OCI-LY1 (cell line): ENCODE measurements around the gene ST6GALNAC6.

ENCODE experiments used
- EZH2 ChIP-seq: fragments of 200-600 bp; sonication (generic), shearing (Covaris generic); IDR thresholded peaks from 2 replicates; pipeline ENCODE4 v1.8.0; 2017; ENCODE audit warnings: borderline replicate concordance, mixed run types, mild to moderate bottlenecking, antibody characterized with exemption, low read length, moderate library complexity, mixed read lengths
- TF ChIP-seq, protein P1 (sequence below): fragments of 200-600 bp; sonication (generic), shearing (Covaris generic); IDR thresholded peaks from 2 replicates; pipeline ENCODE4 v1.5.1; 2017; ENCODE audit warnings: mild to moderate bottlenecking, antibody characterized with exemption, low read length, moderate library complexity, mixed read lengths

DNA sequence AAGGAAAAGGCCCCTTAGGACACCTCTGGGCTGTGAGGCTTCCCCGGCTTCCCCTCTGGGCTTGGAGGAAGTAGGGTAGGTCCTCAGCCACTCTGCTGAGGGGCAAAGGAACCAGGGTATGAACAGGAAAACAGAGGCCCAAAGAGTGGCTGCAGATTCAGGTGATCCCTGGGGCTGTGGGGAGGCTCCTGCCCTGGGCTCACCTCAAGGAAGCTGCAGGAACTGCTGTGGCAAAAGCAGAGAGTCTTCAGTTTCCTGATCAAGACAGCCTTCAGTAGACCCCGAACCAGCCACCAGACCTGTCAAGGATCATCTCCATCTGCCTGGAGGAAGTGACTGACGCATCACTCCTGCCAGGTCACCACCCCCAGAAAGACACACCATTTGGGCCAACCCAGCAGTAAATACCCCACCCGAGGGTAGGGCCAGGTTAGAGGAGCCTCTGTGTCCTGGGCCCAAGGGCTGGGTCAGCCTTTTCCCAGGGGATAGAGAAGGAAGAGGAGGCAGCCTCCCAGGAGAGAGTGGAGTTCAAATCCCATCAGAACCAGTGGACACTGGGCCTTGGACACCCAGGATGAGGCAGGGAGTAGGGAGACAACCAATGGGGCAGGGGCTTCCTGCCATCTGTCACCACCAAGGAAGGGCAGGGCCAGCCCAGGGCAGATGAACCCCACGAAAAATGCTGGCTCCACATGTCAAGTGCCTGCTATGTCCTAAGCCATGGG is 5.8 kb upstream of the ST6GALNAC6 start:
- TF ChIP-seq, protein P1, sequence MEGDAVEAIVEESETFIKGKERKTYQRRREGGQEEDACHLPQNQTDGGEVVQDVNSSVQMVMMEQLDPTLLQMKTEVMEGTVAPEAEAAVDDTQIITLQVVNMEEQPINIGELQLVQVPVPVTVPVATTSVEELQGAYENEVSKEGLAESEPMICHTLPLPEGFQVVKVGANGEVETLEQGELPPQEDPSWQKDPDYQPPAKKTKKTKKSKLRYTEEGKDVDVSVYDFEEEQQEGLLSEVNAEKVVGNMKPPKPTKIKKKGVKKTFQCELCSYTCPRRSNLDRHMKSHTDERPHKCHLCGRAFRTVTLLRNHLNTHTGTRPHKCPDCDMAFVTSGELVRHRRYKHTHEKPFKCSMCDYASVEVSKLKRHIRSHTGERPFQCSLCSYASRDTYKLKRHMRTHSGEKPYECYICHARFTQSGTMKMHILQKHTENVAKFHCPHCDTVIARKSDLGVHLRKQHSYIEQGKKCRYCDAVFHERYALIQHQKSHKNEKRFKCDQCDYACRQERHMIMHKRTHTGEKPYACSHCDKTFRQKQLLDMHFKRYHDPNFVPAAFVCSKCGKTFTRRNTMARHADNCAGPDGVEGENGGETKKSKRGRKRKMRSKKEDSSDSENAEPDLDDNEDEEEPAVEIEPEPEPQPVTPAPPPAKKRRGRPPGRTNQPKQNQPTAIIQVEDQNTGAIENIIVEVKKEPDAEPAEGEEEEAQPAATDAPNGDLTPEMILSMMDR = no peak
- no peak for TF ChIP-seq EZH2
